CMK (cell line): ENCODE measurements around the gene CRYL1.

Experiments
- DNase-seq: peaks from one replicate; pipeline ENCODE4 v3.0.0-alpha.2; 2010; ENCODE audit warnings: low read depth

The CRYL1 gene

DNA sequence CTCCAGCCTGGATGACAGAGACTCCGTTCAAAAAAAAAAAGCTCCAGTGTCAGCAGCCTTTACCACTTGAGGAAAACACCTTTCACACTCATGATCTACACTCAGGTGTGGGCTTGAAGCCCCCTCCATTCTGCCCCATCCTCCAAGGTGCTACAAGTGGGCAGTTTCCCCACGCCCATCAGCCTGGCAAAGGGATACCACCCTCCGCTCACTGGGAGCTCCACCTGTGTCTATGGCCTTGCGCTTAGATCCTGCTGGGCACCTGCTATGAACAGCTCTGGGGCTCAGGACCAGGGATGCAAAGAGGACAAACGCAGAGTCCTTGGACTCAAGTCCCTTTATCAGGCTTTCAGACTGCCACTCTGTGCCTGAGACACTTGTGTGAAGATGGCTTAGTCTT, 127.8 kb downstream of the CRYL1 start:
- no peak for DNase-seq

DNA sequence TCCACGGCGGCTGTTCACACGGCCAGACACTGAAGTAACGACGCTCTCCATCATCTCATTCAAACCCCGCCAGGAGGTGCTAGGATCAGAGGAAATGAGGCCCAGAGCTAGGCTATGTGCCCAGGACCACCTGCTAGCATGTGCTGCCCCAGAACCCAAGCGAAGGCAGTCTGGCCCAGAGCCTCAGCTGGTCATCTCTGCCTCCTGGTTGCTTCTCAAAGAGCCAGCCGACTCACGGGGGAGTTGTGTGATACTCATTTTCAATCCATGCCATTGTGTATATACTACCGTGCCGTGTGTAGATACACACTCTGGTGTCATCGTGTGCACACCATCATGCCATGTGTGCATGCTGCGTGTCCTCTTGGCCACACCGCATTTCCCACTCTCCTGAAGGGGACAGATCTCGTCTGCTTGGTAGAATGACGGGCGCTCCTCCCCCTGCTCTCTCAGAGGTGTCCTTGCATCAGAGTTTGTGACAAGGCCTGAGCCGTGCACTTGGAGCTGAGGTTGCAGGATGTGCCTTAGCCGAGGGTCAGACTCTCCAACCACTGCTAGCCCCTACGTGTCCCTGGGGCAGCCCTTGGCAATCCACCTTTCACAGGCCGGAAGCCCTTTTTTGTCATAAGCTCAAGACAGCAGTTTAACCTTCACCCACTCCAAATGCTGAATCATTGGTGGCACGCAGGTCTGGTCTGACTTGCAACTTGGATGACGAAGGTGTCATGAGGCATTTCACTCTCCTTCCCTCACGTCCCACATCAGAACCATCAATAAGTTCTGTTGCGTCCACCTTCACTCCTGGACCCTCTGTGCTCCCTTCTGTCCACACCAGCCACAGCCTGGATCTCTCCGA, 130.4 kb downstream of the CRYL1 start:
- DNase-seq: no peak

DNA sequence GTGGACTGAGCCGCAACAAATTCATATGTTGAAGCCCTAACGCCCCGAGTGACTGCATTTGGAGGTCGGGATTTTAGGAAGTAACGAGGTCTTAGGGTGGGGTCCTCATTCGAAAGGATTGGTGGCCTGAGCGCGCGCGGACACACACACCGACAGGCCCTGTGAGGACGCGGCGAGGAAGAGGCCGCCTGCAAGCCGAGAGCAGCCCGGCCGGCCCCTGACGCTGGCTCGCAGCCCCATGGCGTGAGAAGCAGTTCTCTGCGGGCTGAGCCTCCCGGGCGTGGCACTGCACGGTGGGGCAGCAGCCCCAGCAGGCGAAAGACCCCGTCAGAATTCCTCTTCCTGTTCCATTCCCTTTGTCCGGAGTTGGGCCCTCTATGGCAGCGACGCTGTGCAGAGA, 131.2 kb downstream of the CRYL1 start:
- no peak for DNase-seq

DNA sequence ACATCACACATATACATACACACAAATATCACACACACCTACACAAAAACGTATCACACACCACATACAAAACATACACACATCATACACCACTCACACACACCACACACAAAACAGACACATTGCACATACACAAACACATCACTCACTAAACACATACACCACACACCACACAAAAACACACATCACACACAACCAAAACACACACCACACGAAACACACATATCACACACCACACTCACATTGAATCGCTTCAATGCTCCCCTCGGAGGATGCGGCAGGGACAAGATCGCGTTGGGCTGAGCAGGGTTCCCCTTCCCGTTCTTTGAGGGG, 131.5 kb downstream of the CRYL1 start:
- no peak for DNase-seq

DNA sequence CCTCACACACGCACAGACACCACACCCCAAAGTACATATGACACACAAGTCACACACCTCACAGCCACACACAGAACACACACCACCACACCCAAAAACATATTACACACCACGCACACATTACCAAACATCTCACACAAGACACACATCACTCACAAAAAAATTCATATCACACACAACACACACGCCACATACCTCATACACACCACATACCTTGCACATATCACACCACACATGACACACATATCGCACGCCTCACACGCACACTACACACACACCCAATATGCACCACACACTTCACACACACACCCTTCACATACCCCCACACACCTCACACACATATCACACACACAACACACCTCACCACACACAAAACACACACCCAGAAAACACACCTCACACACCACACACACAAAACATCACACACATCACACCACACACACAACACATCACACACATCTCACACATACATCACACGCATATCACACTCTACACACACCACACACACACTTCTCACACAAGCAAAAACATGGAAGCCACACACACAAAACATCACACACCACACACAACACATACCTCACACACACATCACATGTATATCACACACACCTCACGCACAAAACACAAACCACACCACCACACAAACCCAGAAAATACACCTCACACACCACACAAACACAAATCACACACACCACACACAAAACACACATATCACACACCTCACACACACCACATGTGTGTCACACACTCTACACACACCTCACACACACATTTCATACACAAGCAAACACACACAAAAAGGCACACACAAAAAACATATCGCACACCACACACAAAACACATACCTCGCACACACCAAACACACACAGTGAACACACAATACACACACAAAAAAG, 132.1 kb downstream of the CRYL1 start:
- no peak for DNase-seq

DNA sequence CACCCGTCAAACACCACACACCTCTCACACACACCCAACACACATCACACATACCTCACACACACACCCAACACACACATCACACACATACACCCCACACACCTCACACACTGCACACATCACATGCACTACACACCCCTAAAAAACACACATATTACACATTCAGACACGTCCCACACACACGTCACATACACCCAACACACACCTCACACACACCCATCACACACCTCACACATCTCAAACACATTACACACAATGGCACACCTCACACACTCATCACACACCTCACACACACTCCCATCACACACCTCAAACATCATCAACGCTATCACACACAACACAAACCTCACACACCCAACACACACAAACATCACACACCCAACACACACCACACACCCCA, 133.1 kb downstream of the CRYL1 start:
- DNase-seq: no peak

DNA sequence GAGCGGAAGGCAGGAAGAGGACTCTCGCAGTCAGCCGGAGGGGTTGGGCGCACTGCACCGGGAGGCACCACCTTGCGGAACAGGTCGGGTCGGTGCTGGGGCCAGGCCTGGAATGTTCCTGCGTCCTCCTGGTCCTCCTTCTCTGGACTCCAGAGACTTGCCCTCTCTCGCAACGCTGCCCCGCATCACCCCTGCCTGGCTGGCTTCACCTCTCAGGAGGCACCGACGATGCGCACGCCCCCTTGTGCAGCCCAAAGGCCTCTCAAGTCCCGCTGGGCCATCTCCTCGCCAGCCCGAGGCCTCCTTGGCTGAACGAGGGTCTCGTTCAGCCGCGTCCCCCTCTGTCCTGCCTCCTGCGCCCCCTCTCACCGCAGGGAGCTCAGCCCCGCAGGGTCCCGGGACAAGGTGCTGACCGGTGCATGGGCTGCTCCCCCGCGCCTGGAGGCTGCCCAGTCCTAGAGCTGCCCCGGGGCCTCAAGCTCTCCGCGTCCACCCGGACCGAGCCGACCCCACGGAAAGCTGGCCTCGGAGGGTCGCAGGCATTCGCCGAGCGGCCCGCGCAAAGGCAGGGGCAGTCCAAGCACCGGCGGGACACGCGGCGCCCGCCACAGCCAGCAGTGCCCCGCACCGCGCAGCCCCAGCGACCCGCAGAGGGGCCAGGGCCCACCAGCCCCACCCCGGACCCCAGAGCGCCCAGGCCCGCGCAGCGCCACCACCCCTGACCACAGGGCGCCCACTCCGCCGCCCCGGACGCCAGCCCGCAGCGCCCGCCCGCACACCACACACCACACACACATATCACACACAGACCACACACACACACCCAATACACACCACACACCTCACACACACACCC, 133.8 kb downstream of the CRYL1 start:
- DNase-seq: no peak

DNA sequence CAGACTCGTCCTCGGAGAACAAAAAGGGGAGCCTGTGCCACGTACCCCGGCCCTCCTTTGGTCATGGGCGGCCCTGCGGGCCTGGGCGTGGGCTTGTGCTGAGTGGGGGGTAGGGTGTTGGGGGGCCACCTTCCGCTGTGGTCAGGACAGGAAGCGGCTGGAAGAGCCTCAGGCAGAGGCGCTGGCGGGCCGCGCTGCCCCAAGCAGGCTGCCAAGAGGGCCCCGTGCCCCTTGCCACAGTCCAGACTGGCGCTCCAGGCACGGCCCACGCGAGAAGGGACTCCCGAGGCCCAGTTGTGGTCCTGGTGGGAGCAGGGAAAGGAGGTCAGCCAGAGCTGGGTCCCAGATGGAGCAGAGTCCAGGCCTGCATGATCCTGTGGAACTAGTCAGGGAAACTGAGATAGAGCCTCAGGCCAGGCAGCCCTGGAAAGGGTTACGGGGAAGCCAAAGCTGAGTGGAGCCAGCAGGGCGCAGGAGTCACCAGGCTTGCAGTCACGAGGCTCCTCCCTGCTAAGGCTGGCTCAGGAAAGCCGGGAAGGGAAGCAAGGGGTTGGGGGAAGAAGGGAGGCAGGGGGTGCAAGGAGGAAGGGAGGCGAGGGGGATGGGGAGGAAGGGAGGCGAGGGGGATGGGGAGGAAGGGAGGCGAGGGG, 135.0 kb downstream of the CRYL1 start:
- peak; percentile 57 for DNase-seq

DNA sequence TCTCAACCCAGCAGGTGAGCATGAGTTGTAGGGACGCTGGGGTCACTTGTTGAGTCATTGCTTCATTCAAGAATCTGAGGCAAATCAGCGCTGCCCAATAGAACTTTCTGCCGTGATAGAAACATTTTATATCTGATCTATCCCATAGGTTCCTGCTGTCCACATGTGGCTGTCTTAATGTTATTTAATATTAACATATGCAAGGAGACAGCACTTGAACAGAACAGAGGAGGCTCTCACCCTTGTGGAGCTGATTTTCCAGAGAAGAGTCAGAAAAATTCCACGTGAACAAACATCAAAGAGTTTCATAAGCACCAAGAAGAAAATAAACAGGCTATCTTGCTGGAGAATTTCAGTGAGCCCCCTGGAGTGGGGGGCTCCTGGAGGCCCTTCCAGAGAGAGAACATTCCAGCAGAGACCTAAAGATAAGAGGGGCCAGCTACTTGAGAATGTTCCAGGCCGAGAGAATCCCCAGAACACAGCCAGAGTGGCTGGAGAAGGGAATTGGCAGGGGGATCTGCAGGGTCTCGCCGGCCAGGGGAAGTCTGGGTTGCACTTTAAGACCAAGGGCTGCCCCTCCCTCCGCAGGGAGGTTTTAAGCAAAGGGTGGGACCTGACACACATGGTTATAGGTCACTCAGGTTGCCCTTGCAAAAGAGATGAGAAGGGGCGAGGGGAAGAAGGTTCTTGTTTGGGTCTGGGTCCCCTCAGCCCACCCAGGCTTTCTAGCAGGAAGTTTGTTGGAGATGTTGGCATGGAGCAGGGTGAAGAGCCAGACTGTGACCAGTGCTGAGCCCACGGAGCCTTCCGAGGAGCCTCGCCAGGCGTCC, 135.7 kb downstream of the CRYL1 start:
- DNase-seq: no peak

DNA sequence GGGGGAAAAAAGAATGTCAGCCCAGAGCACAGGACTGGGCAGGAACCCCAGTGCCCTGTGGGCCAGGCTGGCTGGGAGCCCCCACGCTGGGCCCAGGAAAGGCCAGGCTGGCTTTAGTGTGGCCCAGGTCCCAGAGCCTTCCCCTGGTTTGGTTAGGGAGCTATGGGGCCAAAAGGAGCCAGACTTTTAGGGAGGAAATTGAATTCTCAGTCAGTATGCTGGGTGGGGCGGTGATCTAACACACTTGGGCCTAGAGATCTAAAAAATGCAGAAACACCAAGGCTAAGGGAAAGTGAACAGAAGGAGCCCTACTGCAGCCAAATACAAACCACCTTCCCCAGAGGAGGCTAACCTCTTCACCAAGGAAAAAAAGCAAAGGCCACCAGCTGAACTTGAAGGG, 137.5 kb downstream of the CRYL1 start:
- no peak for DNase-seq

DNA sequence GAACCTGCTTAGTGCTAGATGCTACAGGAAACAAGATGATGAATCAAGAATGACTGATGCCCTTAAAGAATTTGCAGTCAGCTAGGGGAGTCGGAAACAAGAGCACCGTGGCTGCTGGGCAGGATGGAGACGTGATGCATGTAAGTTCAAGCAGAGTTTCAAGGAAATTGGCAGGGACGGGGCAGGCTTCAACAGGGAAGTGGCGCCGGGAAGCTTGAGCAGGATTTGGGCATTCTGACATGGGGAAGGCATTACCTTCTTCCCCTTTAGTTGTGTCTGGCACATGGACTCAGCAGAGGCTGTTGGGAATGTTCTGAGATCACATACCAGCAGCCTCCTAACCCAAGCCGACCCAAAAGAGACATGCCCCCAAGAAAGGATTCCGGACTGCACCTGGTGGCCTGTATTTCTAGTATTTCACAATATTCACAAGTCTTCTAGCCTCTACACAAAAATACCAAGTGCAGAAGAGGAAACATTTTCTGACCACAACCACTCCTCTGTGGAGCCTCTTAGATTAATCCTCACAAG, 138.2 kb downstream of the CRYL1 start:
- no peak for DNase-seq

DNA sequence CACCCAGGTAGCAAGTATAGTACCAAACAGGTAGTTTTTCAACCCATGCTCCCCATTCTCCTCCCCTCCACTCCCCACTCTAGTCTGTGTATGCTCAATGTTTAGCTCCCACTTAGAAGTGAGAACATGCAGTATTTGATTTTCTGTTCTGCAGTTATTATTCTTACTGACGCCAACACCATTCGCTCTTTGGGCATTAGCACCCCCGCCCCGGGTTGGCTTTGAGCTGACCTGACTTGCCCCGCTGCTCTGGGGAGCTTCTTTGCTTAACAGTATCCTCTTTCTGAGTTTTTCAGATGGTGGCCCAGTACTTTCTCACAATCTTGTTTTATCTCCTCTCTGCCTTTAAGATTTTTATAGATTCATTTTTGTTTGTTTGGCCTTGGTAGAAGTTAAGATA, 138.7 kb downstream of the CRYL1 start:
- DNase-seq: no peak

DNA sequence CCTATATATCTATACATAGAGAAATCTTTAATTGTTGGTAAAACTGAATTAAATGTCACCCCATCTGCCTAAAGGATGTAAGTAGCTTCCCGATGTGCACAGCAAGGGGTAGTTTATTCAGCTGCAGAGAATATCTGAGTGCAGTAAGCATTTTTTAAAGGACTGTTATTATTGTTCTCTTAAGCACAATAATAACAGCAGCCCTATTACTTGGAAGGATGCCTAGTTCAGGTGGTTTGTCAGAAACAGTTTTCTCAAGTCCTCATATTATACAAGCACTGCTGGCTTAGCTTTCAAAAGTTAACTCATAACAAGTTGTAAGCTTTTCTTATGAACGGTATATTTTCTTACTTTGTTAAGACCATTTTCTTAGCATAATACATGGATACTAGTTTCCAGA, 142.6 kb downstream of the CRYL1 start:
- DNase-seq: no peak

DNA sequence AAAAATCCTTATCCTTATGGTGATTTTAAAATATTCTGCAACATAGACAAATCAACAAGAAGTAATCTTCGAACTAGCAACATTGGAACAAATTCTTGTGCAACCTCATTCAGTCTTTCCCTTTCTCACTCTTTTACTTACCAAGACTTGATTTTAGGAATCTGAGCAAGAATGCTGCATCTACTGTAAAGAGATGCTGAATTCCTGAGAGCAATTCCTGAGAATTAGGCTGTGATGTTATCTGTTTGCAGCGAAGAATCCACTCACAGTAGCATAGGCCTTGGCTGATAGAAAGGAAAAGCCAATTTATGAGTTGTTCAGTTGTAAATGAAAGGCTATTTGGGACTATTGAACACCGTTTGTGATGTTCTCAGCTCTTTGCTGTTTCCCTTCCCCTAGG, 144.3 kb downstream of the CRYL1 start:
- no peak for DNase-seq

DNA sequence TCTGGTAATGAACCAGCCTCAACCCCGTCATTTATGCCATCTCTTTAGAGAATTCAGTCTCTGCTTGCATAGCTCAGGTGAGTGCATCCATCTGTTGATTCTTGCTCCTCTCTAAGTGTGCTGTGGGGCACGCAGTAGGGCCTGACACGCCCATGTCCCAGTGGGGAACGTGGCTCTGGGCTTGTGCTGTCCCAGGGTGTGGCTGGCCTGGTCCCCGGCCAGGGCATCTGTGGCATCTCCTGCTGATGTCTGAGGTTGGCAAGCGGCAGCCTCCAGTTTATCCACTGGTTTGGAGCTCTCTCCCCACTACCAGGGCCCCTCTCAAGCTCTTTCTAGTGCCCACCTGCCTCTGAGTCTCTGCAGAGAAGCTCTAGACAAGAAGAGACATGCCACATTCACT, 146.9 kb downstream of the CRYL1 start:
- DNase-seq: no peak

DNA sequence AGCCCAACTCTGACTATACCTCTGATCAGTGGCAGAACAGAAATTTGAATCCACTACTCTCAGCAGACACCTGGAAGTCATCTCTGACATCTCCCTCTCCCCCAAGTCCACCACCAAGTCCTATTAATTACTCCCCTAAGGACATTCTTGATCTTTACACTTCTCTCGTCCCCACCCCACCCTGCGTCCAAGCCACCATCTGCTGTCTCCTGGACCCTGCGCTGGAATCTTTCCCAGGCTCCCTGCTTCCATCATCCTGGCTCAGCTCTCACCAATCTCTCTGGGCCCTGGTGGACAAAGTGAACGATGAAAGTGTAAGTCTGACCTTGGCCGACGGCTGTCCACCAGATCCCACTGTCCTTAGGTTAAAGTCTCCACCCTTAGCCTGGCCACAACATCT, 147.9 kb downstream of the CRYL1 start:
- DNase-seq: no peak

DNA sequence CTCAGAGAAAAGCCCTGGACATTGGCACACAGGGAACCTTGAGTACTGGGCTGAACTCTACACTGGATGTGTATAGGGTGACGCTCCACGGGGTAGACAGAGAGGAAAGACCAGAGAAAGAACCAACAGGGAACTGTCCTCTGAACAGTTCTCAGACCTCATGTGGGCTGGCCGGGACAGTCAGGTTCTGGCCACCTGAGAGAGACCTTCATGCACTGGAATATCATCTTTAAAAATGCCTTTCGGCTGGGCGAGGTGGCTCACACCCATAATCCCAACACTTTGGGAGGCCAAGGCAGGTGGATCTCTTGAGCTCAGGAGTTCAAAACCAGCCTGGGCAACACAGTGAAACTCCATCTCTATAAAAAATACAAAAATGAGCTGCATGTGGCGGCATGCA, 149.8 kb downstream of the CRYL1 start:
- no peak for DNase-seq

DNA sequence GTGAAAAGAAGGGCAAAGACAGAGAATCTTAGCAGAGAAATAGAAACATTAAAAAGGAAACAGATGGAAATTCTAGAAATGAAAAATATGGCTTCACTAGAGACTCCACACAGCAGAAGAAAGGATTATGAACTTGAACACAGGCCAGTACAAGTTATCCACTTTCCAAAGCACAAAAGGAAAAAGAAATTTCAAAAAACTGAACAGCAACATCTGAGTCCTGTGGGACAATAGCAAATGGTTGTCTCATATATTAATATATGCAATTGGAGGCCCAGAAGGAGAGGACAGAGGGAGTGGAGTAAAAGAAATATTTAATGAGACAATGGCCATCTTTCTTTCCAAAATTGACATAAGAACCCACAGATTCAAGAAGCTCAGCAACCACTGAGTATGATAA, 151.8 kb downstream of the CRYL1 start:
- DNase-seq: no peak

DNA sequence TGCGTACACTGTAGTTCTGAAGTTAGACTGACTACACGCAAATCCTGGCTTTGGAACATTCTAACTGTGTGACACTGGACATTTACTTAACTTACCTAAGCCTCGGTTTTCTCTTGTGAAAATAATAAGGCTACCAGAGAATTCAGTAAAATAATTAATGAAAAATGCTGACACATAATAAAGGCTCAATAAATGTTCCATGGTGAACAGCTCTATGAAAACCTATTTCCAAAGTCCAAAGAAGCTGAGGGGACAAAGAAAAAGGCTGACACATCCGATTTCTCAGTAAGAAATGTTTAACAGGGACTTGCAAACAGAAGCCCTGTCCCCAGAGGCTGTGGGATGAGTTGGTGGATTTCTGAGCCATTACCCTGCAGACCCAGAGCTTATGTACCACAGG, 153.8 kb downstream of the CRYL1 start:
- DNase-seq: no peak

DNA sequence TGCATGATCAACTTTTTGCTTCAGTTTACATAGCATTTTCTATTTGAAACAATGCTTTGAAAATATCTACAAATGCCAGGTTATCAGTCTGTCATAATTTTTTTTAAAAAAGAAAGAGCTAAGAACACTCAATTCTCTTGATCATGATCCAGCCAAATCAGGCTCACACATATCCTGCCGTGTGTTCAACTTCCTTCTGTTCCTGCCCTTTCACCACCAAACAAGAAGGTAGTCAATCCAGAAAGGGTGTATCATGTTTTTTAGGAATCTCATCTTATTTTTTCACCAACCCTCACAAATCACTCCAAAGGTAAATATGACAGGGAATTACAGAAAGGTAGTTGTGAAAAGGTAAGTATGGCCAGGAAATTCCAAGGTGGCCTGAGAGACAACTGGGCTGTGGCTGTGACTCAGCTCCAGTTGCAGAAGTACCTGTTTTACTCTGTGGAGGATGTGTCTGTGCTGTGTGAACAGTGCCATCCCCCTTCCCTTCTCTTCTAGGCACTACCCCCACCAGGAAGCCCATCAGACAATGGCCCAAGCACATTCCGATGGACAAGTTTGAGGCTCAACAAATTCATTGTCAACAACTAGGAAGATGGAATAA, 154.7 kb downstream of the CRYL1 start:
- no peak for DNase-seq
